Spleen (tissue), 7 donors: Measurements from ENCODE around the gene RAB11B.

Source experiments
- CTCF ChIP-seq, 11 experiments: fragments of 200-600 bp in 7 of 11; fragments of 450-650 bp in 4 of 11; sonication (generic) in 4 of 11; IDR thresholded peaks in 8 of 11; conservative IDR thresholded peaks in 3 of 11; 1 replicate in 7 of 11; 2 replicates in 4 of 11; pipeline versions ENCODE4 v1.4.0 to v1.8.0; 2016 to 2021; ENCODE audit warnings: antibody characterized with exemption in 11 of 11, inconsistent platforms in 4 of 11, mild to moderate bottlenecking in 1 of 11
- POLR2A ChIP-seq, 3 donors: fragments of 450-650 bp; IDR thresholded peaks; one replicate each; pipeline ENCODE4 v1.5.1; 2017; ENCODE audit warnings: antibody characterized with exemption in 3 of 3, mild to moderate bottlenecking in 1 of 3
- donor health status: DM: no; HTN: no; CAD: no; lungs with moderate emphysema.
- donor health status: DM: no; HTN: no; CAD: no.
- donor health status: DM: no; HTN: no; CAD: no.

DNA sequence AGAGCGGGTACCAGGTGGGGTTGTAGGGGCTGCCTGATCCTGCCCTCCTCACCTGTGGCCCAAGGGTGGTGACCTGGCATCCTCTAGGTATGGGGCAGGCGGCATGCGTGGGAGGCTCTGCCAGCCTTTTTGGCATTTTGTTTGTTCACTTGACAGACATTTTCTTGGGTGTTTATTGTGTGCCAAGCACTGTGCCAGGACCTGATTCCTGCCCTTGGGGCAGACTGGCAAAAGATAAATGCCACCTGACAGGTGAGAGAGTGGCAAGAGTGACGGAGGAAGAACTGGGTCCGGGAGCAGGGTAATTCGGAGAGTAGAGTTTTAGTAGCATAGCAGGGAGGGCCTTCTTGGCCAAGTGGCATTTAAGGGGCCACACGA lies 6.0 kb downstream of the RAB11B start:
- no peak for TF ChIP-seq CTCF (IDR thresholded peaks at IDR 0.05 in 8 of 11, conservative IDR thresholded peaks at IDR 0.05 in 3 of 11)
- TF ChIP-seq POLR2A (IDR thresholded peaks at IDR 0.05): no peak
